Neuronal stem cell (in vitro differentiated cells): ENCODE results near the gene GPBAR1.

Experiments used
- DNase-seq: peaks from one replicate; pipeline ENCODE4 v3.0.0-alpha.2; 2013; ENCODE audit warnings: low spot score
- H2AFZ ChIP-seq: one replicate; pipeline ENCODE4 v1.6.1; 2013; ENCODE audit warnings: mild to moderate bottlenecking, low read length, inconsistent platforms
- H2AK5ac ChIP-seq: 2 replicates; pipeline ENCODE4 v1.6.1; 2013; ENCODE audit warnings: low read depth, mild to moderate bottlenecking, inconsistent platforms, low read length, moderate library complexity, mixed read lengths
- H2BK120ac ChIP-seq: 2 replicates; pipeline ENCODE4 v1.6.1; 2013; ENCODE audit warnings: low read depth, mild to moderate bottlenecking, inconsistent platforms, low read length, moderate library complexity, mixed read lengths
- H2BK12ac ChIP-seq: one replicate; pipeline ENCODE4 v1.6.1; 2013; ENCODE audit warnings: low read length, inconsistent platforms
- H2BK15ac ChIP-seq: 2 replicates; pipeline ENCODE4 v1.6.1; 2013; ENCODE audit warnings: mild to moderate bottlenecking, low read length, inconsistent platforms, mixed read lengths
- H2BK5ac ChIP-seq: one replicate; pipeline ENCODE4 v1.6.1; 2013; ENCODE audit warnings: inconsistent platforms, mild to moderate bottlenecking, low read length, moderate library complexity
- H3K14ac ChIP-seq: one replicate; pipeline ENCODE4 v1.6.1; 2013; ENCODE audit warnings: low read length, inconsistent platforms
- H3K18ac ChIP-seq: 2 replicates; pipeline ENCODE4 v1.6.1; 2013; ENCODE audit warnings: low read length, inconsistent platforms
- H3K23ac ChIP-seq: 2 replicates; pipeline ENCODE4 v1.6.1; 2013; ENCODE audit warnings: low read depth, mild to moderate bottlenecking, mixed read lengths, low read length, inconsistent platforms; ENCODE audit not compliant: poor library complexity
- H3K27ac ChIP-seq: replicated peaks from 3 replicates; pipeline ENCODE4 v1.5.1; 2013; ENCODE audit warnings: low read length, inconsistent platforms
- H3K27me3 ChIP-seq, 3 experiments: 2 replicates each; pipeline ENCODE4 v1.6.1; 2013; ENCODE audit warnings: low read length in 3 of 3, mild to moderate bottlenecking in 2 of 3, inconsistent platforms in 1 of 3, low read depth in 1 of 3, mixed read lengths in 1 of 3, moderate library complexity in 1 of 3; ENCODE audit not compliant: control insufficient read depth in 3 of 3, insufficient read depth in 3 of 3
- H3K36me3 ChIP-seq, 2 donors: replicated peaks in 1 of 2; 2 replicates each; pipeline ENCODE4 v1.6.1; 2013; ENCODE audit warnings: low read length in 2 of 2; ENCODE audit not compliant: control insufficient read depth in 2 of 2, insufficient read depth in 2 of 2
- H3K4ac ChIP-seq: 2 replicates; pipeline ENCODE4 v1.6.1; 2013; ENCODE audit warnings: inconsistent platforms, mild to moderate bottlenecking, low read length, moderate library complexity
- H3K4me1 ChIP-seq, 2 donors: 1 replicate in 1 of 2; 2 replicates in 1 of 2; pipeline ENCODE4 v1.6.1; 2013; ENCODE audit warnings: low read length in 2 of 2, low read depth in 1 of 2; ENCODE audit not compliant: control insufficient read depth in 2 of 2, insufficient read depth in 1 of 2
- H3K4me2 ChIP-seq: one replicate; pipeline ENCODE4 v1.6.1; 2013; ENCODE audit warnings: mild to moderate bottlenecking, low read length, inconsistent platforms; ENCODE audit not compliant: insufficient read depth, poor library complexity, severe bottlenecking
- H3K4me3 ChIP-seq, 2 donors: 2 replicates each; pipeline ENCODE4 v1.5.1; 2013; ENCODE audit warnings: low read length in 2 of 2, mild to moderate bottlenecking in 2 of 2, inconsistent platforms in 1 of 2, moderate library complexity in 1 of 2
- H3K79me1 ChIP-seq: one replicate; pipeline ENCODE4 v1.6.1; 2013; ENCODE audit warnings: low read depth, mild to moderate bottlenecking, inconsistent platforms, low read length, moderate library complexity
- H3K9ac ChIP-seq: one replicate; pipeline ENCODE4 v1.6.1; 2013; ENCODE audit warnings: mild to moderate bottlenecking, low read depth, low read length, inconsistent platforms; ENCODE audit not compliant: poor library complexity
- H3K9me3 ChIP-seq, 2 donors: replicated peaks in 1 of 2; 2 replicates each; pipeline versions ENCODE3 to v1.6.1; 2013; ENCODE audit warnings: low read length in 2 of 2, mild to moderate bottlenecking in 2 of 2, inconsistent platforms in 1 of 2, low read depth in 1 of 2, mixed read lengths in 1 of 2, moderate library complexity in 1 of 2; ENCODE audit not compliant: control insufficient read depth in 2 of 2, insufficient read depth in 1 of 2
- H4K8ac ChIP-seq: one replicate; pipeline ENCODE4 v1.6.1; 2013; ENCODE audit warnings: low read depth, mild to moderate bottlenecking, inconsistent platforms, low read length, moderate library complexity
- H4K91ac ChIP-seq: one replicate; pipeline ENCODE4 v1.6.1; 2013; ENCODE audit warnings: low read length, low read depth, mild to moderate bottlenecking, inconsistent platforms; ENCODE audit not compliant: poor library complexity
- WGBS, 2 donors: extraction: QIAGEN DNeasy Blood & Tissue Kit; methylation state at CpG; one replicate each; pipeline ENCODE4 v1.1.7; 2013; ENCODE audit warnings: missing lambda C conversion rate in 2 of 2, mixed read lengths in 1 of 2; ENCODE audit not compliant: insufficient read length in 2 of 2, insufficient replicate concordance in 1 of 2; ENCODE audit errors: extremely low coverage in 2 of 2; 5-methylcytosine and 5-hydroxymethylcytosine counted together

The GPBAR1 gene

GRCh38 chr2:218233543-218233942 is 27.3 kb upstream of the GPBAR1 start:
- Histone ChIP-seq H3K27ac (no peak overlapping the region), H2AFZ (no peak overlapping the region), H2BK12ac (no peak overlapping the region), H3K4me3 (no peak overlapping the region), H3K4me2 (no peak overlapping the region), H2BK120ac (no peak overlapping the region), H4K8ac (no peak overlapping the region), H3K18ac (no peak overlapping the region), H3K9me3 (peaks cover 0 to 9% of the 10 kb centered on the region in 2 donors), H3K36me3 (peaks cover 18 to 97% of the 10 kb centered on the region in 2 donors), H3K79me1 (peaks cover 4% of the 10 kb centered on the region), H2BK5ac (no peak overlapping the region), H4K91ac (no peak overlapping the region), H2AK5ac (no peak overlapping the region), H3K27me3 (no peaks in the 10 kb centered on the region), H3K4me1 (no peaks in the 10 kb centered on the region), H3K4ac (no peak overlapping the region), H3K14ac (no peak overlapping the region), H3K23ac (no peak overlapping the region), H3K9ac (no peak overlapping the region), H2BK15ac (no peak overlapping the region)
- no peak for DNase-seq
- no CpG with 5 or more reads among the region's 4 CpGs for WGBS, 2 donors

- peaks cover 4% of the 10 kb centered on the region for H3K79me1 ChIP-seq
- WGBS, 2 donors, result no CpG with 5 or more reads among the region's 3 CpGs
- no peak overlapping the region for H3K14ac ChIP-seq
- H2AK5ac ChIP-seq, result no peak overlapping the region
- H3K9me3 ChIP-seq, result peaks cover 0 to 9% of the 10 kb centered on the region in 2 donors
- no peak overlapping the region for H3K23ac ChIP-seq
- no peak overlapping the region for H3K27ac ChIP-seq
- no peak overlapping the region for H2BK5ac ChIP-seq
- no peak for DNase-seq
- no peak overlapping the region for H2AFZ ChIP-seq
- no peak overlapping the region for H3K9ac ChIP-seq
- peaks cover 23 to 97% of the 10 kb centered on the region in 2 donors for H3K36me3 ChIP-seq
- no peak overlapping the region for H2BK120ac ChIP-seq
- no peak overlapping the region for H2BK12ac ChIP-seq
- no peaks in the 10 kb centered on the region for H3K27me3 ChIP-seq
- no peak overlapping the region for H4K91ac ChIP-seq
- H3K4me3 ChIP-seq, result no peak overlapping the region
- H3K4me2 ChIP-seq, result no peak overlapping the region
- no peaks in the 10 kb centered on the region for H3K4me1 ChIP-seq
- no peak overlapping the region for H3K18ac ChIP-seq
- no peak overlapping the region for H3K4ac ChIP-seq
- H4K8ac ChIP-seq, result no peak overlapping the region
- no peak overlapping the region for H2BK15ac ChIP-seq
Measured at GRCh38 chr2:218234521-218234920, 26.3 kb upstream of the GPBAR1 start.

GRCh38 chr2:218235017-218235416 is 25.8 kb upstream of the GPBAR1 start:
- H3K4me3 ChIP-seq, result no peak overlapping the region
- H2BK120ac ChIP-seq, result no peak overlapping the region
- H3K27ac ChIP-seq, result no peak overlapping the region
- no peak overlapping the region for H3K4me2 ChIP-seq
- H3K79me1 ChIP-seq, result peaks cover 4% of the 10 kb centered on the region
- no peak overlapping the region for H2AFZ ChIP-seq
- H3K14ac ChIP-seq, result no peak overlapping the region
- DNase-seq, result no peak
- no CpG with 5 or more reads among the region's 2 CpGs for WGBS, 2 donors
- H3K9me3 ChIP-seq, result peaks cover 0 to 9% of the 10 kb centered on the region in 2 donors
- H3K4me1 ChIP-seq, result no peaks in the 10 kb centered on the region
- no peak overlapping the region for H4K91ac ChIP-seq
- H2BK5ac ChIP-seq, result no peak overlapping the region
- no peak overlapping the region for H3K9ac ChIP-seq
- no peaks in the 10 kb centered on the region for H3K27me3 ChIP-seq
- H3K36me3 ChIP-seq, result peaks cover 21 to 96% of the 10 kb centered on the region in 2 donors
- H4K8ac ChIP-seq, result no peak overlapping the region
- H2BK12ac ChIP-seq, result no peak overlapping the region
- no peak overlapping the region for H3K4ac ChIP-seq
- no peak overlapping the region for H3K18ac ChIP-seq
- no peak overlapping the region for H2AK5ac ChIP-seq
- H3K23ac ChIP-seq, result no peak overlapping the region
- no peak overlapping the region for H2BK15ac ChIP-seq

- Histone ChIP-seq H3K9me3 (no peaks in the 10 kb centered on the region), H2BK5ac (no peak overlapping the region), H2BK120ac (no peak overlapping the region), H3K4ac (no peak overlapping the region), H3K18ac (no peak overlapping the region), H4K91ac (no peak overlapping the region), H4K8ac (no peak overlapping the region), H3K9ac (no peak overlapping the region), H2BK12ac (no peak overlapping the region), H2BK15ac (no peak overlapping the region), H3K4me3 (no peak overlapping the region), H3K79me1 (peaks cover 2% of the 10 kb centered on the region), H2AFZ (no peak overlapping the region), H3K4me1 (no peaks in the 10 kb centered on the region), H3K14ac (no peak overlapping the region), H3K4me2 (no peak overlapping the region), H3K36me3 (peaks cover 14 to 94% of the 10 kb centered on the region in 2 donors), H3K27me3 (no peaks in the 10 kb centered on the region), H3K23ac (no peak overlapping the region), H2AK5ac (no peak overlapping the region), H3K27ac (no peak overlapping the region)
- no peak for DNase-seq
- WGBS, 2 donors, result no CpG with 5 or more reads among the region's 4 CpGs
Measured at GRCh38 chr2:218236829-218237228, 24.0 kb upstream of the GPBAR1 start.
